Activated T-cell treated with anti-CD3 and anti-CD28 coated beads, Interleukin-2, amount 50 U/mL, for 1 hour (primary cell): ENCODE measurements around the gene CYP4F11.
"Not testable (repeated sequence)": the region's sequence is repeated elsewhere in the genome, so short reads cannot be mapped to it uniquely, and the experiment has no call there.

Source experiments
- DNase-seq: peaks from one replicate; pipeline ENCODE4 v3.0.0-alpha.2; 2020

Gene CYP4F11

DNA sequence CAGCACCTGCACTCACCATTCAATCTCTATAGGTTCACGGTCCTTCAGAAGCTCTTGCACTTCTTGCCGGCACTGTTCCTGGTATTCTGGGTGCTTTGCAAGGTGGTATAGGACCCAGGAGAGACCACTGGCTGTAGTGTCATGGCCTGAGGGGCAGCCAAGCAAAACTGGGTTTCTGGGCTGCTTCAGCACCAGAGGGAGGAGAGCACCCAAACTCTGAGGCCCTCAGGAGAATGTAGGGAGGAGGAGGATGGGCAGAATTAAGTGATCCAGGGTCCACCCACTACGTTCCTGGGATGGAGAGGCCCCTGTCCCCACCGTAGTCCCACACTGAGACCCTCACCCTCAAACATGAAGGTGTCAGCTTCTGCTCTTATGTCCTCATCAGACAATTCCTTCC is 12.3 kb downstream of the CYP4F11 start:
- DNase-seq: no peak

DNA sequence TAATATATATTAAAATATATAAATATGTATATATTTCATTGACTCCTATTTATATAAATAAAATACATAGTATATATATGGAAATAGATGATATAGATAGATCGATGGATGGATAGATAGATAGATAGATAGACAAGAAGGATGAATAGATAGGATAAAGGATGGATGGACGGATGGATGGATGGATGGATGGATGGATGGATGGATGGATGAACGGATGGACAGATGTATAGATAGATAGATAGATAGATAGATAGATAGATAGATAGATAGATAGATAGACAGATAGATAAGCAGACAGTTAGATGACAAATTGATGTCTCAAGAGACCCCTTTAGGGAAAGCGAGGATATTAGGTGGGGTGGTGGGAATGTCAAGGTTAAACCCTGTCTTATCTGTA is 15.1 kb downstream of the CYP4F11 start:
- no peak for DNase-seq

DNA sequence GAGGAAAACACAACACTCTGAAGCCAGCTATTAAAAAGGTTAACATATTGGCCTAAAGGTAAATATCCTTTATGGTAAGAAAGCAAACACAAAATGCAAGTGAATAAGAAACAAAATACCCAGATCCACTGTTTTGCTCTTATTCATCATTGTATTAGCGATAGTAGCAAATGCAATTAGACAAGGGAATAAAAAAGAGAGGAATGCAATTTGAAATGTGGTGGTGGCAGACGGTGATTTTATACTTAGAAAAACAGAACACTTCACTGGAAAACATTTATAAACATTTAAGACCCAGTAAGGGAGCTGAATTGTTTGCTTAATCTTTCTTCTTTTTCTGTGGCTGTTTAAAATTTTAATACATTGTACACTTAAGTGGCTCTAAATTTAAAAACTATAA is 19.2 kb downstream of the CYP4F11 start:
- DNase-seq: no peak

DNA sequence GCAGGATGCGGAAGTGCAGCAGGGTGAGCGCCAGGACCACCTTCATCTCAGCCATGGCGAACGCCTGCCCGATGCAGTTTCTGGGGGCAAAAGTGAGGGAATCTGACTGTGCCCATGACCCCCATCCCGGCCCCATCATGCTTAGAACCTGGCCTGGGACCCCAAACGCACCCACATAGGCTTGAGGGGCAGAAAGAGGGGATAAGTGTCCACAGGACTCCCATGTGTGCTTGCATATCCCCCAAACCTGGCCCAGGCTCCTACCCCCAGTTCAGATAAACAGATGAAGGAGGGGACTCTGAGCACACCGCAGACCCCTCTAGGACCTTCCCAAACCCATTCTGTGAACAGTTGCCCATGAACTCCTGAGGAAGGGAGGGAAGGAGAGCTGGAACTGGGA is 20.5 kb downstream of the CYP4F11 start:
- DNase-seq: no peak

DNA sequence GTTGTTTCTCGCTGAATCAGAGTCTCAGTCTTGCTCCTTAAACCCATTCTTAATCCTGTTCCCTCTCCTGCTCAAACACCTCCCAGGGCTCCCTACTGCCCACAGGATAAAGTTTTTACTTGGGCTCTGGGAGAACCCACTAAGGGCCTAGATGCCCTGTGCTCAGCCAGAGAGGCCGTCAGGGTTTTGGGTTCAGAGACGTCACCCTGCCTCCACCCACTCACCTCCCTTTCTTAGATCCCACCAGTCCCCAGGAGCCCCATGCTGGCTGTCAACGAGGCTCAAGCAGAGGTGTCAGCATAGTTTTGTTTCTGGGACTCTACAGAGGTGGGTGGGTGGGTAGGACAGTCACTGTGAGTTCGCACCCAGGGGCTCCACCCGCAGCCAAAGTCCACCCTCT is 20.9 kb downstream of the CYP4F11 start:
- no peak for DNase-seq

DNA sequence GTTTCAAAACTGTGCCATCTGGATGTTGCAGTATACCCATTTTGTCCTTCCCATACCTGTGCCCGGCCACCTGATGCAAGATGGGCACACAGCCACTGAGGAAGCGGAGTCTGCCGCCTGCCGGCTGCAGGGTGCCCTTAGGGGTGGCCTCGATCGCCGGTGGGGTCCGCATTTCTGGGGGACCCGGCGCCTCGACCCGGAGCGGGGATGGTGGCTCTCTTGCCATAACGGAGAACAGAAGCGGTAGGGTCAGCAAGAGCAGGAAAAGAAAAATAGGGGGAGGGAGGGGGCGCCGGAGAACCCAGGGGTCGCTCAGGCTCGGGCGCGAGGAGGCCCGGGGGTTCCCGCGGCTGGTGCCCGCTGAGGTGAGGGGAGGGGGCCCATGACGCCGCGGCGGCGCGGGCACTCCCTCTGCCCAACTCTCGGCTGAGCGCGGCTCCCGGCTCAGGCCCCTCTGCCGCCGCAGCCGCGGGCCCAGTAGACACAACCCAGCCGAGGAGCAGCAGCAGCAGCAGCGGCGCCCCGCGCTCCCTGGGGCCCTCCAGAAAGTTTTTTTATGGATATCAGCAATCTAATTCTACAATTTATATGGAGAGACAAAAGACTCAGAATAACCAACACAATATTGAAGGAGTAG is 22.6 kb downstream of the CYP4F11 start:
- no peak for DNase-seq

DNA sequence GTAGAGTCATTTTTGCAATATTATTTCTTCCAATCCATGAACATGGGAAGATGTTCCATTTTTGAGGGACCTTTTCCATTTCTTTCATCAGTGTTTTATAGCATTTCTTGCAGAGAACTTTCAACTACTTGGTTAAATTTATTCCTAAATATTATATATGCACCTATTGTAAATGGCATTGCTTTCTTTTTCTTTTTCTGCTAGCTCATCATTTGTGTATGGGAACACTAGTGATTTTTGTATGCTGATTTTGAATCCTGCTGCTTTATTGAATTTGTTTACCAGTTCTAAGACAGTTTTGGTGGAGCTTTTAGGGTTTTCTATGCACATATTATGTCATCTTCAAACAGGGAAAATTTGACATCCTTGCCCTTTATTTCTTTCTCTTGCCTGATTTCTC is 29.3 kb downstream of the CYP4F11 start:
- no peak for DNase-seq

DNA sequence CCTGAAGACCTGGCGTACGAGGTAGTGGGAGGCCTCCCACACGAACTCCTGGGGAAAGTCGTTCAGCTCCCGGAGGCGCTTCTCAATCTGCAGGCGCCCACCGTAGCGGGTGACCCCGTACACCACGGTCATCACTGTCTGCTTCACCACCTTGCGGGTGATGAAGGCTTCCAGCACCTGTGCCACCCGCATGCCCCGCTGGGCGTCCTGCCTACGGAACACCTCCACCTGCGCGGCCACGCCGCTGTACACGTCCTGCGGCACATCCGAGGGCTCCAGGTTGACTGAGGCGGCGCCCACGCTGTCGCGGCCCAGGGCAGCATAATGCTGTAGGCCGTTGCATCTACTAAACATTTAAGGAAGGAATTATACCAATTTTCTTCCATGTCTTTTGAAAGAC is 31.4 kb downstream of the CYP4F11 start:
- not testable (repeated sequence) for DNase-seq

DNA sequence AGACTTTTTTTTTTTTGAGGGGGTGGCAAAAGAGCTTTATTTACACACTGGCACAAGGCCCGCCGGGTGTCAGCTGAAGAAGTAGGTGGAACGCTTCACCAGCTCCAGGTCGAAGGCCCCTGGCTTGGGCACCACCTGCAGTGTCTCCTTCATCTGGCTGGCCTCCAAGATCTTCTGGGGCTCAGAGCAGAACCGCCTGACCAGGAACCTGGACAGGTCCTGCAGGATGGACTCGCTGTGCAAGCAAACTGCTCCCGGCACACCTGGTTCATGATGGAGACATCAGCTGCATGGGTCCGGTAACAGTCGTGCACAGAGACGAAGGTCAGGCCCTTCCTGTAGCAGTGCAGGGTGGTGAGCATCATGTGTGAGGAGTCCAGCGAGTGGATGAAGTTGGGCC is 32.1 kb downstream of the CYP4F11 start:
- no peak for DNase-seq

DNA sequence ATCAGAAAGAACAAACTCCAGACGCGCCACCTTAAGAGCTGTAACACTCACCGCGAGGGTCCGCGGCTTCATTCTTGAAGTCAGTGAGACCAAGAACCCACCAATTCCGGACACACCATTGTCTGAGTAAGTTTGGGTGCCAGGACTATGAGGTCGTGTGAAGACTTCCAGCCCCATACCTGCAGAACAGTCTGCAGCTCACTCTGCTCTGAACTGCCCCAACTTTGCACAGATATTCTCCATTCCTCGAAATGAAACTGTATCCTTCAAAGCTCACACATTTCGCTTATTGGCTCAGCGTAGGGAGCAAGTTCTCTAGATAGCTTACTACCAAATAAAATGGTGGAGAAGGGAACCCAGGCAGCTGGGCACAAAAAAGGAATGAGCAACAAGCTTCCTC is 33.8 kb downstream of the CYP4F11 start:
- no peak for DNase-seq

DNA sequence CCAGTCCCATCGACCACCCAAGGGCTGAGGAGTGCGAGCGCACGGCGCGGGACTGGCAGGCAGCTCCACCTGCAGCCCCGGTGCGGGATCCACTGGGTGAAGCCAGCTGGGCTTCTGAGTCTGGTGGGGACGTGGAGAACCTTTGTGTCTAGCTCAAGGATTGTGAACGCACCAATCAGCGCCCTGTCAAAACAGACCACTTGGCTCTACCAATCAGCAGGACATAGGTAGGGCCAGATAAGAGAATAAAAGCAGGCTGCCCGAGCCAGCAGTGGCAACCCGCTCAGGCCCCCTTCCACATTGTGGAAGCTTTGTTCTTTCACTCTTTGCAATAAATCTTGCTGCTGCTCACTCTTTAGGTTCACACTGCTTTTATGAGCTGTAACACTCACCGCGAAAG is 34.3 kb downstream of the CYP4F11 start:
- DNase-seq: not testable (repeated sequence)

DNA sequence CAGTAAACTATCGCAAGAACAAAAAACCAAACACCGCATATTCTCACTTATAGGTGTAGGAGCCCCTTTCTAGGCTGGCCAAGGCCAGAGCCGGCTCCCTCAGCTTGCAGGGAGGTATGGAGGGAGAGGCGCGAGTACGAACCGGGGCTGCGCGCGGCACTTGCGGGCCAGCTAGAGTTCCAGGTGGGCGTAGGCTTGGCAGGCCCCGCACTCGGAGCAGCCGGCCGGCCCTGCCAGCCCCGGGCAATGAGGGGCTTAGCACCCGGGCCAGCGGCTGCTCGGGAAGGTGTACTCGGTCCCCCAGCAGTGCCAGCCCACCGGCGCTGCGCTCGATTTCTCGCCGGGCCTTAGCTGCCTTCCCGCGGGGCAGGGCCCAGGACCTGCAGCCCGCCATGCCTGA is 34.8 kb downstream of the CYP4F11 start:
- DNase-seq: not testable (repeated sequence)

DNA sequence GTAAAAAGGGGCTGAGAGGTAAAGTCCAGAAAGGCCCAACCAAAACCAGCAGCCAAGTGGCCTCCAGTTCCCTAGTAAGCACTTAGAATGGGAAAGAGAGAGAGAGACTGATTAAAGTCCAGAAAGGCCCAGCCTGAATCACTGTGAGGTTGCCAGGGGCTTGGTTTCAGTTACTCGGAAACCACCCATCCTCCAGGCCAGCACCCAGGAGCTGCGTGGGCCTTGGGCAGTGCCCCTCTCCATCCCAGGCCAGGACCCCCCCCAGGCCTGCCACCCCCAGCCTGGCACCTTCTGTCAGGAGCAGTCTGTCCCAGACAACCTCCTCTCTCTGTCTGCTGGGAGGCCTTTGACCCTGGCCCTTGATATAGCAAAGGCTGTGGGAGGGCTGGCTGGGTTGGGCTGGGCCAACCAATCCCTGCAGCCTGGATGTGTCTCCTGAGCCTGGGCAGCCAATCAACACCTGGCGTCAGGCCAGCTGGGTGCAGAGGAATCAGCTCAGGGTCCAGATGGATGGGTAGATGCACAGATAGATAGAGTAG is 36.5 kb downstream of the CYP4F11 start, which contains the start of gene CYP4F2:
CYP4F2 (minus strand) TSS at position 337 of the 539 bp plus-strand sequence. CDS start 463 bp downstream, outside the sequence.
- DNase-seq: no peak

DNA sequence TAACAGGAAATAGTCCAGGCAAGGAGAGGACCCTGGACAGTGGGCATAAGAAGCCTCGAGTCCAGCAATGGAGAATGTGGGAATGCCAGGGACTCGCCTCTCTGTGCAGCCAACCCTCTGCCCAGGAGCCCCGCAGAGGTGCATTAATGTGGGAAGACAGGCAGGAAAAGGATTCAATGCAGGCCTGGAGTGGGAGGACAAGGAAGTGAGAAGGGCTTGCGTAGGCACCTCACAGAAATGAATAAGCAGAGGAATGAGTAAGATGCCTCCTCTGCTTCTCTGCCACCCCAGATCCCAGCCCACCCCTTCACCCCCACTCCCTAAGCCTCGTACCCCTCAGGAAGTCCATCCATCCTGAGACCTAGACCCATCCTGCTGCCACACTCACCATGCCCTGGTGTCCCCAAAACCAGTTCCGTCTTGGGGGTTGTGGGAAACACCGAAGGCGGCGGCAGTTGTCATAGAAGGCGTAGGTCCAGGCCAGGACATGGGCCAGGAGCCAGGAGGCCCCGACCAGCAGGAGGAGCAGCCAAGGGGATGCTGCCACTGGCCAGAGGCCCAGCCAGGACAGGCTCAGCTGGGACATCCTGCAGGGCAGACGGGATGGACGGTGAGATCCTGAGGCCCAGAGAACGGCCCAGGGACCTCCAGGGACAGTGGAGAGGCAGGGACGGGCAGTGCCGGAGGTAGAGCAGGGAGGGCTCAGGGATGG is 37.1 kb downstream of the CYP4F11 start:
- DNase-seq: no peak

DNA sequence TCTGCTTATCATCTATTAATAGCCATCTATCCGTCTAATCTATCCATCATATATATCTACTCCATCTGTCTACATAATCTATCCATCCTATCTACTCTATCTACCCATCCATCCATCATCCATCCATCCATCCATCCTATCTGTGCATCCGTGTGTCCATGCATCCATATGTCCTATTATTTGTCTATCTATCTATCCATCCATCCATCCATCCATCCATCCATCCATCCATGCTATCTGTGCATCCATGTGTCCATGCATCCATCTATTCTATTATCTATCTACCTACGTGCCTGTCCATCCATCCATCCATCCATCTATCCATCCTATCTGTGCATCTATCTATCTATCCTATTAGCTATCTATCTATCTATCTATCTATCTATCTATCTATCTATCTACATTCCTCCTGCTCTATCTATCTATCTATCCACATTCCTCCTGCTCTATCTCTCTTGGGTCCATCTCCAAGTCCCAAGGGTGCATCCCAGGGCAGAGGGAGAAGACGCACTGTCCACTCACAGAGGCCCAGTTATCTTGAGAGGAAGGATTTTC is 38.4 kb downstream of the CYP4F11 start:
- DNase-seq: no peak

DNA sequence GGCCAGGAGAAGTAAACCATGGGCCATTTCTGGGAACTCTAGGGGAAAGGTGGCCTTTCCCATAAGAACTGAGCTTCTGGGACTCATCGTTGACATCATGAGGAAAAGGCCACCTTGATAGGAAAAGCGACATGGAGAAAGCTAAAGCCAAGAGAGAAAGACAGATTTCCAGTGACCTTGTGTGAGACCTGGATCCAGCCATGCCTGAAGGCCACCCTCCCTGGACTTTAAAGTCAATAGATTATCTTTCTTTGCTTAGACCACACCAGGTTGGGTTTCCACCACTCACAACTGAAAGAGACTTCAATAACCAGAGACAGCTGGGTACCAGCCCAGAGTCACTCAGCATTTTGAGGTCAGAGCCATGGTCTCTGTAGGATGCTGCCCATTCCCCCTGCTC is 40.0 kb downstream of the CYP4F11 start:
- DNase-seq: no peak

DNA sequence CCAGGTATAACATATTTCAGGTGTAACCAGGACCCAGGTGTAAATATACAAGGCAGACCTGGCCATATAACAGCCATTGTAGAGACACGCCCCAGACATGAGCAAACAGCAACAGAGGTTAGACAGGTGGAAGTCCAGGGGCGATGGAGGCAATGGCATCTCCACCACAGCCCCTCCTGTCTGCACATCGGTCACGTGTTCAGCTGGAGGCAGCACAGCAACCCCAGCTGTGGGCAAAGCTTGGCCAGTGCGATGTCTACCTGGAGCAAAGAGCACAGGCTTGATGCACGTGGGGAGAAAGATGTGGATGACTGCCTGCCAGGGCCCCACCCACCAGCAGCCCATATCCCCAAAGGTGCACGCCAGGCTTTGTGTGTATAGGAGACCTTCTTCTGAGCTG is 40.9 kb downstream of the CYP4F11 start:
- no peak for DNase-seq

DNA sequence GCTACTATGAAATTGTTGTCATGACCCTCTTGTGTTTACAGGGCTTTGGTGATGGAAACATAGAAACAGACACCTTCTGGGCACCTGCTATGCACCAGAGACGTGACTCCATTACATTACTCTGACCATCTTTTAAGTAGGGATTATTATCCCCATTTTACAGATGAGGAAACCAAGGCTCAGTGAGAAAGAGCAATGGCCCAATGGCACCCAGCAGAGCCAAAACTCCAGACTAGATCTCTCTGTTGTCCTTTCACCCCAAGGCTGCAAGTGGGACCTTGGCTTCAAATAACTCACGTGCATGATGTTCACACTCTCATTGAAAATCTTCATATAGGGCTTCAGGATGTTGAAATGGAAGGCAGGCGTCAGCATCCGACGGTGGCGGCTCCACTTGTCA is 42.3 kb downstream of the CYP4F11 start:
- no peak for DNase-seq

DNA sequence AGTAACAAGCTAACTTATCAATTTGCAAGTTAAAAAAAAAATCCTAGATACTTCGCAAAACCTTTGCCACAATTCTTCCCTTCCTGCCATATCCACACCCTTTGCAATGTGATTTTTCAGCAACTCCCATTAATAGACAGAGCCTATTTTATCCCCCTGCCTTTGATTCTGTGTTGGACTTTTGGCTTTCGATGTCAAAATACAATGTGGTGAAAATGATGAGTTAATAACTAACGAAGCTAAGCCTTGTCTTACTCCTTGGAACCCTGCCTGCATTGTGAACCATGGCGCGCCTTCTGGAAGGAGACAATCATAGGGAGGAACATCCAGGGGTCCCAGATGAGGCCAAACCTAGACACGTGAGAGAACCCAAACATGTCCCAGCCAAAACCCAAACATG is 42.9 kb downstream of the CYP4F11 start:
- no peak for DNase-seq

DNA sequence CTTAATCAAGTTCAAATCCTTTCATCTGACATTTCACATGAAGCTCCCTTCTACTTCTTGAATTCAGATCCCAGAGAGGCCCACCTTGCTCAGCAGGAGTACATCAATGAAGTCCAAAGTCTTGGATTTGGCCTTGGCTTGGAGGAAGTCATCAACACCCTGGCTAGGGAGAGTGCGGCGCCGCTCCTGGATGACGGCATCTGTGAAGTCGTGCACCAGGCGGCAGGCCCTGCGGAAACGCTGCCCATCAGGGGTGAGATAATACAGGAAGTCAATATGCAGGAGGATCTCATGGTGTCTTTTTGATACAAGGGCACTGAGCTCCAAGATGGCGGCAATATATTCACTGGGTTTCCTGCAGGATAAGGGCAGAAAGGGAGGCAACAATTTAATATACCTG is 45.0 kb downstream of the CYP4F11 start:
- not testable (repeated sequence) for DNase-seq

DNA sequence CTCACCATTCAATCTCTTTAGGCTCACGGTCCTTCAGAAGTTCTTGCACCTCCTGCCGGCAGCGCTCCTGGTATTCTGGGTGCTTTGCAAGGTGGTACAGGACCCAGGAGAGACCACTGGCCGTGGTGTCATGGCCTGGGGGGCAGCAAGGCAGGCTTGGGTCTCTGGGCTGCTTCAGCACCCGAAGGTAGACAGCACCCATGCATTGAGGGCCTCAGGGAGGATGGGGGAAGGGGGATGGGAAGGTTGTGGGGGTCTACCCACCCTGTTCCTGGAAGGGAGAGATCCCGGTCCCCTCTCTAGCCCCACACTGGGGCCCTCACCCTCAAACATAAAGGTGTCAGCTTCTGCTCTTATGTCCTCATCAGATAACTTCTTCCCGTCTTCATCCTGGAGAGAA is 48.4 kb downstream of the CYP4F11 start:
- DNase-seq: no peak

DNA sequence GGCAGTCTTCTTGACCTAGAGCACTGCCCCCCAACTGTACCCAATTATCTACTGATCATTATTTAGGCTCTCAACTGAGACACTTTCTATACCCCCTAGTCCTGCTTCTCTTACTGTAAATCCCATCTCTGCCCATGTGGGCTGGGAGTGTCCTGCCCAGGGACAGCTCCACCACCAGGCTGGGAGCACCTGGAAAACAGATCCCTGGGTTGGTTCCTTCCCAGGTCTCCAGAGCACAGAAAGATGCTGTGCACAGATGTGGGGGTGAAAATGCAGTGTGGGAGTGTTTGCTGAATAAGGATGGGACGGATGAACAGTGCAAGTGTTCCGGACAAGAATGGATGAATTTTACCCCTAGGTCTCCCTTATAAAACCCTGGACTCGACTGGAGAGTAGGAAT is 49.2 kb downstream of the CYP4F11 start:
- DNase-seq: no peak

DNA sequence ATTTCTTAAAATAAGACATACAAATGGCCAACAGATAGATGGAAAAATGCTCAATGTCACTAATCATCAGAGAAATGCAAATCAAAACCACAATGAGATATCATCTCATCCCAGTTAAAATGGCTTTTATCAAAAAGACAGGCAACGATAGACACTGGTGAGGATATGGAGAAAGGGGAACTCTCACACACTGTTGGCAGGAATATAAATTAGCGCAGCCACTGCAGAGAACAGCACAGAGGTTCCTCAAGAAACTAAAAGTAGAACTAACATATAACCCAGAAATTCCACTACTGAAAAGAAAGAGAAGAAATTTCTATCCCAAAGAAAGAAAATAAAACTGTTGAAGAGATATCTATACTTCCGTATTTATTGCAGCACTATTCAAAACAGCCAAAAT is 51.0 kb downstream of the CYP4F11 start:
- DNase-seq: not testable (repeated sequence)

DNA sequence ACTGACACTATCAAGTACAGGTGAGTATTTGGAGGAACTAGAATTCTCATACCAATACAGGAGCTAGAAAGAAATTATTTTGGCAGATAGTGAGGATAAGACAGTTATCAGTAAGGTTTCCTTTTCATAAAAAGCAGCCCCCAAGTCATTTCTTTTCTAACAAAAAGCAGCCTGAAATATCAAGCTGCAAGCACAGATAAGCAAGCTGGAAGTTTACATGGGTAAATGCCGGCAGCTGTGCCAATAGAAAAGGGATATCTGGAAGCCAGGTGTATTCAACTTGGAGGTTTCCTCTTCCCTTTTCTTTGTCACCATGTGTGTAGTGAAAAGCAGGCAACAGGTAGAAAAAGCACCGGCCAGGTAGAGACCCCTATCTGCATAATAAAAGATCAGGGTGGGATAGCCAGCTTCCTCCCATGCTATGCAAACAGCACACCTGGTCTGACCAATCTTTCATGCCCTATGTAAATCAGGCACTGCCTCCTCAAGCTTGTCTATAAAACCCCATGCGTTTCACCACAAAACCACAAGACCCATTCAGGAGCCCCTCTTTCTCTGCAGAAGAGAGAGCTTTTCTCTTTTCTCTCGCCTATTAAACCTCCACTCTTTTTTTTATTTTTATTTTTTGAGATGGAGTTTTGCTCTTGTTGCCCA is 59.4 kb downstream of the CYP4F11 start:
- DNase-seq: no peak
